GM19025 (cell line): ENCODE data around the gene IQCK.

Source experiments
- ATAC-seq: cut with Tn5 transposase; IDR thresholded peaks from one replicate; pipeline ENCODE4 v1.9.1; 2021; ENCODE audit warnings: mild to moderate bottlenecking, low read depth, moderate library complexity; ENCODE audit not compliant: unreplicated experiment

IQCK gene

GRCh38 chr16:19698480-19699465, 19.3 kb upstream of the IQCK start:
- no peak for ATAC-seq

- no peak for ATAC-seq
Measured at GRCh38 chr16:19699472-19699871, 18.6 kb upstream of the IQCK start.

- no peak for ATAC-seq
Measured at GRCh38 chr16:19700319-19700781, 17.7 kb upstream of the IQCK start.

- ATAC-seq = no peak
Measured at GRCh38 chr16:19701091-19701490, 17.0 kb upstream of the IQCK start.

GRCh38 chr16:19703172-19703889, 14.7 kb upstream of the IQCK start:
- no peak for ATAC-seq

GRCh38 chr16:19704321-19705145, 13.5 kb upstream of the IQCK start:
- ATAC-seq = no peak

GRCh38 chr16:19705146-19705501, 12.9 kb upstream of the IQCK start:
- ATAC-seq = no peak

- ATAC-seq = no peak
Measured at GRCh38 chr16:19705843-19706242, 12.2 kb upstream of the IQCK start.

GRCh38 chr16:19706846-19707245, 11.2 kb upstream of the IQCK start:
- ATAC-seq = no peak

- ATAC-seq = no peak
Measured at GRCh38 chr16:19707569-19708295, 10.3 kb upstream of the IQCK start.

GRCh38 chr16:19708296-19709205, 9.5 kb upstream of the IQCK start:
- ATAC-seq = no peak

DNA sequence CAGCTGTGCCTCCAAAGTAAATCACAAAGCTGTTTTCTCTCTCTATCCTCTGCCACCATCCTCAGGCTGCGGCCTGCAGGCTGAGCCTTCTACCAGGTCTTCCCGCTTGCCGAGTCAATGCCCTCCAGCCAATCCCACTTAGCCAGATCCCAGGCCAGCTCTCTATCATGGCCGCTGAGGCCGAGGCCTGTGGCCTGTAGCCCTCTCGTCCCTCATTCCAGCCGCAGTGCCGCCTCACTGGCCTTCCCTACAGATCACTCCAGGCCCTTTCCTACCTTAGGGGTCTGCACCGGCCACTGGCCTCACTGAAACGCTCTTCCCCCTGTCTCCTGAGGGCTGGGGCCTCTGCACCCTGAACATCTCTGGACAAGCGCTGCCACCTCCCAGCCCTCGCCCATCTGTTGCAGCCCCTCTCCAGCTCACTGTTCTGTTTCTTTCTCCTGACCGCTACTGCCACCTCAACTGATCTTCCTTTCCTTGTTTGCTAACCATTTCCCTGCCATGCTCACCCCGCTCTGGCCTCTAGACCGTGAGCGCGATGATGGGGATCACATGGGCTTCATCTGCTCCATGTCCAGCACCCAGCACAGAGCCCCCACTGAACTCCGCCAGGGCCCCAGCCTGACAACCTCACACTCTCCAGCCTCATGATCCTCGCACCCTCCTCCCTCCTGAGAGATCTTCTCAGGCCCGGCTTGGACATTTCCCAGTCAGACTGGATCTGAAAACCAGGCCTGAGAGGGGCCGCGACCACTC, 8.5 kb upstream of the IQCK start:
- no peak for ATAC-seq

DNA sequence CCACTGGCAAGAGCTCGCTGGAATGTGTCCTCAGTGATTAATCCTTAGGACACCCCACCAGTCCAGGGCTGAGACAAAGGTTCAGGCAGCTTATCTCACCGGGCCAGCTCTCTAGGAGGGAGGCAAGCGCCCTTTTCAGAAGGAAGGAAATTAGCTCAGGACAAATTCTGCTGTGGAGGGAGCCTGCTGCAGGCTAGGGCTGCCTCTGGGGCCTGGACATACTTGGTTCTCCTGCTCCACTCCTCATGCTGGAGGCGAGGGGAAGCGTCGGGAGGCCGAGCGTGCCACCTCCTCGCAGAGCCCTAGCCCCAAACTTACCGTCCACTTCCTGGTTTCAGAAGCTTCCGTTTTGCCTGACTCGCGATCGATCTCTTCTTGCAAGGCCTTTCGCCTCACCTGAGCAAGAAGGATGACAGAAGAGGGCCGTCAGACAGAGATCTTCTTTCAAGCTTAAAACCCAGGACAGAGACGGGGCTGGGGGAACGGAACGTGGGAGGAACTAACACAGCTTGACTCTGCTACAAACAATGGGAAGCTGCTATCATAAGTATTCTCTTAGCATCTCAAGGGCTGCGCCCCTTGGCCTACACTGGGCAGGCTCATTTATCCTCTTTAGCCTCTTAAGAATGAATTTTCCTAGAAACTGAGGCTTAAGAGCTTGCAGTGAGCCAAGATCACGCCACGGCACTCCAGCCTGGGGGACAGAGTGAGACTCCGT, 7.7 kb upstream of the IQCK start:
- no peak for ATAC-seq

GRCh38 chr16:19710991-19711545, 7.0 kb upstream of the IQCK start:
- no peak for ATAC-seq

DNA sequence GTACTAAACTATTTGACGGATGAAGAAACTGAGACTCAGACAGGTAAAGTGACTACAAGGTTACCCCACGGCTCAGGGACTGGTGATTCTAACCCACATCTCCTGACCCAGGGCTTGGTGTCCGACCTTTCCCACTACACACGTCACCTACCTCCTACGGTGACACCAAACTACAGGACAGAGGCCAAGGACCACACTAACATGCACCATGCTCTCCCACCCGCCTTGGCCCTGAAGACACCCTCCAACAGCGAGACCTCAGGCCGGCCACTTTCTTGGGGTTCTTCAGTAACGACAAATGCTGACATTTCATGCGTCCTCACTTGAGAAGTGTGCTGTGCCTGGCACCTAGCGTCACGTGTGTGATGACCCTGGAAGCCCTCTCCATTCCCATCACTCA, 6.4 kb upstream of the IQCK start:
- ATAC-seq = no peak

- ATAC-seq = no peak
Measured at GRCh38 chr16:19712418-19713058, 5.5 kb upstream of the IQCK start.

GRCh38 chr16:19713697-19714096, 4.4 kb upstream of the IQCK start:
- no peak for ATAC-seq
